ENCODE results near the gene STK16.

The STK16 gene

DNA sequence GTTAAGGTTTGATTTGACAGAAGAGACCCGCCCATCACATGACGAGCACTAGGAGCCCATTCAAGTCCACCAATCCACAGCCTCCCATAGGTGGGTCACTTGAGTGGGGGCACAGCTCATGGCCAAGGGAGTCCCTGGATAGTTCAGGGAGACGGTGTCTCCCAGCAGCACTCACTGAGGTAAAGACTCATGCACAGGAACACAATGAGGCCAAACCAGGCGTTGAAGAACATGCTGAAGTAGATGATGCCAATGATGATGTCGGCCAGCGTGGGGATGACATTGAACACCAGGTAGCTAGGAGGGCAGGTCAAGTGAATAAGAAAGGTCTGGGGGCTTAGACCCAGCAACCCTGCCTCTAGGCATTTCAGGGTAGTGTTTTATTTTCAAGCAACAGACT lies 30.5 kb upstream of the STK16 start:
- TF ChIP-seq, protein P1, sequence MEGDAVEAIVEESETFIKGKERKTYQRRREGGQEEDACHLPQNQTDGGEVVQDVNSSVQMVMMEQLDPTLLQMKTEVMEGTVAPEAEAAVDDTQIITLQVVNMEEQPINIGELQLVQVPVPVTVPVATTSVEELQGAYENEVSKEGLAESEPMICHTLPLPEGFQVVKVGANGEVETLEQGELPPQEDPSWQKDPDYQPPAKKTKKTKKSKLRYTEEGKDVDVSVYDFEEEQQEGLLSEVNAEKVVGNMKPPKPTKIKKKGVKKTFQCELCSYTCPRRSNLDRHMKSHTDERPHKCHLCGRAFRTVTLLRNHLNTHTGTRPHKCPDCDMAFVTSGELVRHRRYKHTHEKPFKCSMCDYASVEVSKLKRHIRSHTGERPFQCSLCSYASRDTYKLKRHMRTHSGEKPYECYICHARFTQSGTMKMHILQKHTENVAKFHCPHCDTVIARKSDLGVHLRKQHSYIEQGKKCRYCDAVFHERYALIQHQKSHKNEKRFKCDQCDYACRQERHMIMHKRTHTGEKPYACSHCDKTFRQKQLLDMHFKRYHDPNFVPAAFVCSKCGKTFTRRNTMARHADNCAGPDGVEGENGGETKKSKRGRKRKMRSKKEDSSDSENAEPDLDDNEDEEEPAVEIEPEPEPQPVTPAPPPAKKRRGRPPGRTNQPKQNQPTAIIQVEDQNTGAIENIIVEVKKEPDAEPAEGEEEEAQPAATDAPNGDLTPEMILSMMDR (IDR thresholded peaks at IDR 0.05; ENCODE audit: control insufficient read depth, insufficient read depth, low read depth, low read length, missing control alignments), result no peak
- H3K4me3 ChIP-seq (ENCODE audit: control insufficient read depth, low read depth, low read length), result no peak overlapping the region
- no peak for DNase-seq (ENCODE audit: low read depth)

DNA sequence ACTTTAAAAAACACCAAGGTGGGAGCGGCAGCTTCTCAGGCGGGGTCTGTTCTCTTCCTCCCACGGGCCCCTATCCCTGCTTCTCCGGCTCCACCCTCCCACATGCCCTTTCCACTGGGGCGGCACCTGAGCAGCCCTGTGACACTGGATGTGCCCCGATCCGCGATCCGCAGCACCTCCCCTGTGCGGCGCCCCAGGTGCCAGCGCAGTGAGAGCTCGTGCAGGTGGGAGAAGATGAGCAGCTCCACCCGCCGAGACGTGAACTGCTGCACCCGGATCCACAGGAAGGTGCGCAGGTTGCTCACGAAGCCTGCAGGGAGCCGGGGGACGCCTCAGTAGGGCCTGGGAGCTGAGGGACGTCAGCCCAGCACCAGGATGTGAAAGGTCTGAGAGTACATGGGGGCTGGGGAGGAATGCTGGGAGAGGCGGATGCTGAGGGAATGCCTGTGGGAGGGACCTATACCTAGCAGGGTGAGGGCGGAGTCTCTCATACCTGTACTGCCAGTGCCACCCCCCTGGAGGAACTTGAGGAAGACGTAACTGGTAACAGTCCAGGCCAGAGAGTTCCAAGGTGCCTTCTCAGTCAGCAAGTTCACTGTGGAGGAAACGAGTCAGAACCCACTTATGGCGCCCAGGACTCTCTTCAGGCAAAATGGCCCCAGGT lies 29.3 kb upstream of the STK16 start:
- TF ChIP-seq, protein P1 (IDR thresholded peaks at IDR 0.05; ENCODE audit: control insufficient read depth, insufficient read depth, low read depth, low read length, missing control alignments), result no peak
- H3K4me3 ChIP-seq (ENCODE audit: control insufficient read depth, low read depth, low read length), result no peak overlapping the region
- no peak for DNase-seq (ENCODE audit: low read depth)

DNA sequence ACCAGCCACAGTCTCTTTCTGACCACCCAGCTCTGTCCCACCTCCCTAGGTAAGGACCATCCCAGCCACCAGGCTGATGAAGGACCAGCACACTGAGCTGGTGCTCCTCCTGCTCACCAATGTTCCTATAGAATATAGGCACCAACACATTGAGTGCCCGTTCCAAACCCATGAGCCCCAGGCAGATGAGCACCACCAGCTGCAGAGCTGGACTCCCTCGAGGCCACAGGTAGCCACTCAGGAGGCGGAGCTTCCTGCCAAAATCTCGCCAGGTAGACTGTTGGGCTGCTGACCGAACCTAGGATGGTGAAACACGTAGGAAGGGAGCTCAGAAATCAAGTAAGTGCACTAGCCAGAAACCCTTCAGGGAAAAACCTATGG lies 28.8 kb upstream of the STK16 start:
- TF ChIP-seq, protein P1 (IDR thresholded peaks at IDR 0.05; ENCODE audit: control insufficient read depth, insufficient read depth, low read depth, low read length, missing control alignments), result no peak
- H3K4me3 ChIP-seq (ENCODE audit: control insufficient read depth, low read depth, low read length), result no peak overlapping the region
- DNase-seq (ENCODE audit: low read depth), result no peak

DNA sequence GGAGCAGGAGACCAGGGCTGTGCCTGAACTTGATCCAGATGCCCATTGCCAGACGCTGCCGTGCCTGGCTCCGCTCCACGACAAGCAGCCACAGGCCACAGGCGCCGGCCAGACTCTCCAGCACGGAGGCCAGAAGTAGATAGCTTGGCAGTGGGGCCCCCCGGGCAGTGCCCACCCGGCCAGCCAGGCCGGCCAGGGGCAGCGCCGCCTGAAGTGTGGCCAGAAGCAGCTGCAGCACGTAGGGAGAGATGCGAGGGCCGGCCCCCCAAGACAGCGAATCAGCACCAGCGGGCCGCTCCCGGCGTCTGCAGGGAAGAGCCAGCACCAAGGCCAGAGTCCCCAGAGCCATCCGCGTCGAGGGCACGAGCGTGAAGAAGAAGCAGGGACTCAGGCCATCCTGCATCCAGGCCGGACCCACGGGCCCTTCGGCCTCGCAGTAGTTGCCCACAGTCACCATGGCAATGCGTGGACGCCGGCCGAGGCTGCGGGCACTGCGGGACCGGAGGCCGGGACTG lies 27.0 kb upstream of the STK16 start:
- H3K4me3 ChIP-seq (ENCODE audit: control insufficient read depth, low read depth, low read length), result peak overlapping the region; percentile 53
- TF ChIP-seq, protein P1 (IDR thresholded peaks at IDR 0.05; ENCODE audit: control insufficient read depth, insufficient read depth, low read depth, low read length, missing control alignments), result no peak
- no peak for DNase-seq (ENCODE audit: low read depth)

DNA sequence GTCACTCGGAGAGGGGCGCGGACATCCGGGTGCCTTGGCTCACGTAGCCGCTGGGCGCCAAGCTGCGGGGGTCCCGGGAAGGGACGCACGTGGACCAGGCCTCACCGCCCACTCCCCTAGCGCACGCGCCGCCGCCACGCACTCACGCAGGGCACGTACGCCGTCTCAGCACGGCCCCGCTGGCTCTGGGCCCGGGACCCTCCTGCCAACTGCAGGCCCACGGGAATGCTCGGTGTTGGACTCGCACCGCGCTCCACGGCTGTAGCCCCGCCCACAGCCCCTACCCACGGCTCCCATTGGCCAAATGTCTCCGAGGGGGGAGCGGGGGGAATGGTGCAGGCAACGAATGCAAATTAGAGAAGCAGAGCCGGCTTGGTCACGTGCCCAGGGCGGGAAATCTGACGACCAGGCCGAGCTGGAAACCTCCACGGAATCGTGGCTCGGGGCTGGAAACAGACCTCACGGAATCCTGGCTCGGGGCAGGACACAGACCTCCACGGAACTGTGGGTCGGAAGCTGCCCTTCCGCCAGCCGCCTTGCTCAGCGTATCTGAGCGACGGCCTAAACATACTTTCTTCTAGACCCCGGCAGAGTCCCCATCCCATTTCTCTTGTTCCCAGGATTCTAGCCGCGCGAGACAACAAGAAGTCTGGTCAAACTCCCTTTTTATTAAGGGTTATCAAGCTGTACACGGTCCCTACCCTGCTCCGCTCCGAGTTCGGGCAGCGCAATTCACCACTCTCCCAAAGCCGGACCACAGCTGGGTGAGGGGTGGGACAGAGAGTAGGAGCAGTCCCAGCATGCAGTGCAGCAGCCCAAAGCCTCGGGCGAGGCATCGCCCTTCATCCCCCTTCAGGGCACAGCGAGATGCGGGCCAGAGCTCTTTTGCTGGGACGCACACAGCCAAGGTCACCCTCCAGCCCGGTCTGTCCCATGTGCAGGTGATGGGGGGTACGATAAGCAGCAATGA lies 26.3 kb upstream of the STK16 start, which contains the start of gene ABCB6:
ABCB6 (minus strand) TSS at position 227 of the 970 bp plus-strand sequence. CDS start 285 bp downstream, outside the sequence.
- H3K4me3 ChIP-seq (ENCODE audit: control insufficient read depth, low read depth, low read length), result peak within 1 kb of the TSS; percentile 53
- peak; percentile 69 for DNase-seq (ENCODE audit: low read depth)
- TF ChIP-seq, protein P1 (IDR thresholded peaks at IDR 0.05; ENCODE audit: control insufficient read depth, insufficient read depth, low read depth, low read length, missing control alignments), result no peak

DNA sequence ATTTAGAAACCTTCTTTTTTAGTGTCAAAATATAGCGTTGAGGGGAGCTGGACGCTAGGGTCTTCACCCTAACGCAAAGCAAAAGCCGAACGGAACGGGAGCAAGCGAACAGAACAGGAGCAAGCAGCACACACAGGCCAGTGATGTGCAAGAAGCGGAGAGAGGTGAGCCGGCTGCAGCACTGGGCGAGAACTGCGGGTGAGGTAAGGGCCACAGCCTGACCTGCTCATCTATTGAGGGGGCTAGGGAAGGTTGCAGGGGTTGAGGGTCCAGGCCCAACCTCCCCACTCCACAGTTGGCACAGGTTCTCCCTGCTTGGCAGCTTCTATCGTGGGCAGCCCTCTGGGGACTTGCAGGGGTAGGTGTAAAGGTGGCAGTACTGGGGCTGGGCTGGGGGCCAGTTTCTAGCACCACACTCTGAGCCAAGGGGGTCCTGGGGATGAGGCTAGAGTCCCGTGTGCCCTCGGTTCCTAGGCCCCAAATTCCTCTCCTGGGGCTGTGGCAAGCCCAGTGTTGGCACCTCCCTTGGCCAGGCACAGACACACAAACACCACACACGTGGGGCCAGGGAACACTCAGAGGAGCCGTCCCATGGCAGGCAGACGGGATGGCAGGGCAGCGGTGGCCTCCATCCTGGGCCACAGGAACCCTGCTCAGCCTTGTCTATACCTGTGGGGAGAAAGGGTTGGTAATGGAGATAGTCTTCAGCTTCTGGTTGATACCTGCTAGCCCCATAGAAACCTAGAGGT lies 25.3 kb upstream of the STK16 start:
- H3K4me3 ChIP-seq (ENCODE audit: control insufficient read depth, low read depth, low read length), result no peak overlapping the region
- DNase-seq (ENCODE audit: low read depth), result no peak
- TF ChIP-seq, protein P1 (IDR thresholded peaks at IDR 0.05; ENCODE audit: control insufficient read depth, insufficient read depth, low read depth, low read length, missing control alignments), result no peak
